SK-N-SH (cell line): ENCODE data around the gene KEAP1.

ENCODE experiments used
- CHD2 ChIP-seq: fragments of 150-350 bp; IDR thresholded peaks from 2 replicates; pipeline ENCODE4 v1.6.1; 2018; ENCODE audit warnings: low read length; ENCODE audit not compliant: partially characterized antibody
- CTCF ChIP-seq: fragments of 200-600 bp; sonication (generic); IDR thresholded peaks from 2 replicates; pipeline ENCODE4 v1.6.1; 2017; ENCODE audit warnings: antibody characterized with exemption, mild to moderate bottlenecking, moderate library complexity
- EP300 ChIP-seq, 2 experiments: IDR thresholded peaks; 2 replicates each; pipeline versions ENCODE4 v1.4.0 to v1.6.1; 2012; ENCODE audit warnings: borderline replicate concordance in 1 of 2, low read depth in 1 of 2, low read length in 1 of 2
- EZH2phosphoT487 ChIP-seq: fragments of 200-600 bp; sonication (generic); IDR thresholded peaks from 2 replicates; pipeline ENCODE4 v1.6.1; 2017; ENCODE audit warnings: low read depth, mixed run types, mild to moderate bottlenecking, antibody characterized with exemption, moderate library complexity, borderline replicate concordance
- GATA2 ChIP-seq: sonication (generic); formaldehyde crosslinking; IDR thresholded peaks from 2 replicates; pipeline ENCODE4 v1.5.0; 2020; ENCODE audit warnings: mild to moderate bottlenecking, missing genetic modification reagents
- IRF3 ChIP-seq: fragments of 150-350 bp; IDR thresholded peaks from 2 replicates; pipeline ENCODE4 v1.6.1; 2016; ENCODE audit warnings: mild to moderate bottlenecking, low read depth, low read length
- JUND ChIP-seq: IDR thresholded peaks from 2 replicates; pipeline ENCODE4 v1.4.0; 2012
- POLR2AphosphoS5 ChIP-seq: IDR thresholded peaks from 2 replicates; pipeline ENCODE4 v1.6.1; 2012; ENCODE audit warnings: low read depth, low read length
- RAD21 ChIP-seq: IDR thresholded peaks from 2 replicates; pipeline ENCODE4 v1.6.1; 2012; ENCODE audit warnings: mild to moderate bottlenecking, low read length
- YY1 ChIP-seq: IDR thresholded peaks from 2 replicates; pipeline ENCODE4 v1.4.0; 2012; ENCODE audit warnings: low read depth, mild to moderate bottlenecking

- TF ChIP-seq CTCF (no peak), GATA2 (CRISPR knock-in tag) (no peak), CHD2 (no peak), RAD21 (no peak), EP300 (IDR thresholded peaks at IDR 0.05; ENCODE audit: borderline replicate concordance in 1 of 2, low read depth in 1 of 2, low read length in 1 of 2) (no peak), YY1 (no peak), POLR2AphosphoS5 (no peak), JUND (no peak), EZH2phosphoT487 (no peak), IRF3 (no peak)
These were observed 36.0 kb downstream of the KEAP1 start for GRCh38 chr19:10467104-10467706.
